Natural killer cell (primary cell): ENCODE data around the gene GOLGA2. TPM values are rescaled to one million over a fixed set of nuclear protein-coding genes. Genes with fewer than 3 reads are reported as not detected.

Experiments used
- ATAC-seq, 3 donors: fragments of 150-1000 bp in 2 of 3; fragments of 200-7000 bp in 1 of 3; cut with Tn5 transposase; 1 replicate in 1 of 3; 2 replicates in 2 of 3; pipeline ENCODE4 v1.10.0; 2021; ENCODE audit warnings: mild to moderate bottlenecking in 2 of 3, moderate library complexity in 2 of 3
- DNase-seq, 2 donors: peaks; one replicate each; pipeline versions ENCODE4 v3.0.0 to v3.0.0-alpha.2; 2013 to 2021; ENCODE audit warnings: mixed read lengths in 1 of 2
- H3K27ac ChIP-seq: one replicate; pipeline ENCODE4 v1.5.1; 2013; ENCODE audit warnings: mild to moderate bottlenecking, low read length
- H3K27me3 ChIP-seq: one replicate; pipeline ENCODE4 v1.6.1; 2013; ENCODE audit warnings: low read length; ENCODE audit not compliant: control insufficient read depth, insufficient read depth
- H3K36me3 ChIP-seq: one replicate; pipeline ENCODE4 v1.6.1; 2013; ENCODE audit warnings: low read length; ENCODE audit not compliant: control insufficient read depth, insufficient read depth
- H3K4me1 ChIP-seq: one replicate; pipeline ENCODE4 v1.6.1; 2013; ENCODE audit warnings: low read length; ENCODE audit not compliant: control insufficient read depth, insufficient read depth
- H3K4me3 ChIP-seq: one replicate; pipeline ENCODE4 v1.5.1; 2013; ENCODE audit warnings: low read length
- H3K9me3 ChIP-seq: one replicate; pipeline ENCODE4 v1.6.1; 2013; ENCODE audit warnings: low read length; ENCODE audit not compliant: control insufficient read depth, insufficient read depth
- H3K27ac Mint-ChIP-seq, 2 donors: one replicate each; pipeline ENCODE4 v1.8.0; 2022; ENCODE audit warnings: mild to moderate bottlenecking in 2 of 2, mixed read lengths in 2 of 2, moderate library complexity in 1 of 2
- H3K27me3 Mint-ChIP-seq, 2 donors: one replicate each; pipeline ENCODE4 v1.8.0; 2022; ENCODE audit warnings: low read depth in 2 of 2, mixed read lengths in 2 of 2
- H3K36me3 Mint-ChIP-seq: one replicate; pipeline ENCODE4 v1.8.0; 2022; ENCODE audit warnings: mixed read lengths
- H3K4me1 Mint-ChIP-seq, 2 donors: one replicate each; pipeline ENCODE4 v1.8.0; 2022; ENCODE audit warnings: mixed read lengths in 2 of 2
- H3K4me3 Mint-ChIP-seq: one replicate; pipeline ENCODE4 v1.8.0; 2022; ENCODE audit warnings: mild to moderate bottlenecking, moderate library complexity, mixed read lengths
- H3K9me3 Mint-ChIP-seq, 2 donors: one replicate each; pipeline ENCODE4 v1.8.0; 2022; ENCODE audit warnings: mixed read lengths in 2 of 2
- WGBS: methylation state at CpG from one replicate; pipeline ENCODE4 v1.1.7; 2013; ENCODE audit warnings: missing lambda C conversion rate; ENCODE audit not compliant: insufficient coverage; 5-methylcytosine and 5-hydroxymethylcytosine counted together
- intact Hi-C: fragments of 100-400 bp; cut with micrococcal nuclease; formaldehyde crosslinking; loops from one replicate; pipeline ENCODE4 v1.14.2; 2022
- total RNA-seq, 4 donors: library from RNA; stranded (reverse); fragments of 120-200 nt in 1 of 4; gene quantifications; one replicate each; pipeline versions ENCODE4 v1.2.3 to v1.2.4, GENCODE V29; 2013 to 2022
- TF ChIP-seq, protein P1 (sequence below): fragments of 200-600 bp; IDR thresholded peaks from one replicate; pipeline ENCODE4 v1.8.0; 2022; ENCODE audit warnings: antibody characterized with exemption

Gene GOLGA2
- total RNA-seq, 3 donors from 2014 or later (not counting 1 experiment from before 2014, with no cell fraction given), result 78.0 to 101 (median 90.9) TPM

DNA sequence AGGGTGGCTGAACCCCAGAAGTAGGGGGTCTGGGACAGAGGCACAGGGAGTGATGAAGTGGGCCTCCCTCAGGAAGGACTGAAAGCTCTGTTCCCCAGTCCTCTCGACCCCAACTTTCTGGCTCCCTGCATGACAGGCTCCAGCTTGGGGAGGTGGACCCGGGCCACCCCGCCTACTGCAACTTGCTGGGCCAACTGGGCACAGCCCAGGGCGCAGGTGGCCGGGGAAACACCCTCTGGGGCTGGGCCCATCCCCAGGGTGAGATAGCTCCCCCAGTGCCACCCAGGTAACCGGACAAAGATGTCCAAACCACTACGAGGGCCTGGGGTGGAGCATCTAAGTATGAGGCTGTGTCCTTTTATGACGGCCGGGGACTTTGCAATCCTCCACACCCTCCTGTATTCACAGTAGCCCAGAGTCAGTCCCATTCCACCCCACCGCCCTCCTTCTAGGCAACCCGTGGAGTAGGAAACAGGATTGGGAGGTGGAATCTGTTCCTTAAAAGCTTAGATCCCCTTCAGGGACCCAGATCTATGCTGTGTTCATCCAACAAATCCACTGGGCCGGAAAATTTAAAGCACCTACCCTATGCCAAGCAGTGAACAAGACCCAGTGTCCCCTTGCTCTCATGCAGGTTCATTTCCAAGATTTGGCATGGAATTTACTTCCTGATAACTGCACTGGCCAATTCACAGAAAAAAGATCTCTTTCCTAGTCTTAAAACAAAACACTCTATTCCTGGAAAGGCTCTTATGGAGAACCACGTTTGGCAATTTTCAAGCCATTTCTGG is 52.7 kb downstream of the GOLGA2 start:
- no peaks in the 10 kb centered on the region for H3K27me3 ChIP-seq
- DNase-seq (no peak), ATAC-seq (no peak)
- no peak overlapping the region for H3K27ac ChIP-seq
- intact Hi-C loops, result no loop called here
- H3K36me3 ChIP-seq, result no peaks in the 10 kb centered on the region
- 84% methylated on average over 12 of the region's 13 CpGs for WGBS
- Mint-ChIP-seq H3K9me3 (no peaks in the 10 kb centered on the region), H3K36me3 (no peaks in the 10 kb centered on the region), H3K4me3 (no peak overlapping the region), H3K27me3 (no peaks in the 10 kb centered on the region), H3K4me1 (peaks cover 9 to 11% of the 10 kb centered on the region in 2 donors), H3K27ac (no peak overlapping the region)
- no peak overlapping the region for H3K4me3 ChIP-seq
- peaks cover 13% of the 10 kb centered on the region for H3K4me1 ChIP-seq
- TF ChIP-seq, protein P1, sequence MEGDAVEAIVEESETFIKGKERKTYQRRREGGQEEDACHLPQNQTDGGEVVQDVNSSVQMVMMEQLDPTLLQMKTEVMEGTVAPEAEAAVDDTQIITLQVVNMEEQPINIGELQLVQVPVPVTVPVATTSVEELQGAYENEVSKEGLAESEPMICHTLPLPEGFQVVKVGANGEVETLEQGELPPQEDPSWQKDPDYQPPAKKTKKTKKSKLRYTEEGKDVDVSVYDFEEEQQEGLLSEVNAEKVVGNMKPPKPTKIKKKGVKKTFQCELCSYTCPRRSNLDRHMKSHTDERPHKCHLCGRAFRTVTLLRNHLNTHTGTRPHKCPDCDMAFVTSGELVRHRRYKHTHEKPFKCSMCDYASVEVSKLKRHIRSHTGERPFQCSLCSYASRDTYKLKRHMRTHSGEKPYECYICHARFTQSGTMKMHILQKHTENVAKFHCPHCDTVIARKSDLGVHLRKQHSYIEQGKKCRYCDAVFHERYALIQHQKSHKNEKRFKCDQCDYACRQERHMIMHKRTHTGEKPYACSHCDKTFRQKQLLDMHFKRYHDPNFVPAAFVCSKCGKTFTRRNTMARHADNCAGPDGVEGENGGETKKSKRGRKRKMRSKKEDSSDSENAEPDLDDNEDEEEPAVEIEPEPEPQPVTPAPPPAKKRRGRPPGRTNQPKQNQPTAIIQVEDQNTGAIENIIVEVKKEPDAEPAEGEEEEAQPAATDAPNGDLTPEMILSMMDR, result no peak
- H3K9me3 ChIP-seq, result no peaks in the 10 kb centered on the region

DNA sequence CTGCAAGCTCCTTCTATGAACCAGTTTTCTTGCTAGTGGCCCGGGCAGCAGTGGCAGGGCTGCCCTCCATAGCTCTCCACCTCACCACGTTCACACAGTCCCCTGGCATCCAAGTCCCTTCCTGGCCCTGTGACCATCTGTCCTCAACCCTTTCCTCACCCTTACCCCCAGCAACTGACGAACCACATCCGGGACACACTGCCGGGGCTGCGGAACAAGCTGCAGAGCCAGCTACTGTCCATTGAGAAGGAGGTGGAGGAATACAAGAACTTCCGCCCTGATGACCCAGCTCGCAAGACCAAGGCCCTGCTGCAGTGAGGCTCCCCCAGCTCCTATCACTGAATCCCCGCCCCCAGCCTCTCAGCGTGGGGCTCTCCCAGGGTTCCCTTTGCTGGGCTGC is 53.8 kb downstream of the GOLGA2 start:
- Mint-ChIP-seq H3K4me3 (no peak overlapping the region), H3K27ac (no peak overlapping the region), H3K9me3 (no peaks in the 10 kb centered on the region), H3K27me3 (no peaks in the 10 kb centered on the region), H3K4me1 (peaks cover 11 to 12% of the 10 kb centered on the region in 2 donors), H3K36me3 (no peaks in the 10 kb centered on the region)
- WGBS, result 90% methylated on average over 10 of the region's 10 CpGs
- TF ChIP-seq, protein P1, result no peak
- Histone ChIP-seq H3K27ac (no peak overlapping the region), H3K36me3 (no peaks in the 10 kb centered on the region), H3K27me3 (no peaks in the 10 kb centered on the region), H3K4me1 (peaks cover 17% of the 10 kb centered on the region), H3K9me3 (no peaks in the 10 kb centered on the region), H3K4me3 (no peak overlapping the region)
- DNase-seq, result no peak
- ATAC-seq, result no peak
- intact Hi-C loops, result no loop called here

DNA sequence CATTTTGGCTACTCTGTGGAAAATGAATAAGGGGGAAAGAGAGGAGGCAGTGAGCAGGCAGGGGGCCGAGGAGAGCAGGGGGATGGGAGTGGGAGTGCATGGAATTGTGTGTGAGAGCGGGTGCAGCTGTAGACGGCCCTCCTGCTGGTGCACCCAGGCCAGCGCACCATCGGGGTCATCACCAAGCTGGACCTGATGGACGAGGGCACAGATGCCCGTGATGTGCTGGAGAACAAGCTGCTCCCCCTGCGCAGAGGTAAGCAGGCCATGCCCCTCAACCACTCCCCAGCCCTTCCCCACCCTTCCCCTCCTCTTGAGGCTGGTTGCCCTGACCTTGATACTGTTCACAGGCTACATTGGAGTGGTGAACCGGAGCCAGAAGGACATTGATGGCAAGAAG is 56.0 kb downstream of the GOLGA2 start:
- no peak overlapping the region for H3K4me3 Mint-ChIP-seq
- Histone ChIP-seq H3K9me3 (no peaks in the 10 kb centered on the region), H3K4me1 (peaks cover 17% of the 10 kb centered on the region), H3K27me3 (no peaks in the 10 kb centered on the region), H3K4me3 (no peak overlapping the region), H3K27ac (no peak overlapping the region), H3K36me3 (no peaks in the 10 kb centered on the region)
- no peaks in the 10 kb centered on the region for H3K9me3 Mint-ChIP-seq
- intact Hi-C loops, result no loop called here
- H3K36me3 Mint-ChIP-seq, result no peaks in the 10 kb centered on the region
- TF ChIP-seq, protein P1, result no peak
- H3K27ac Mint-ChIP-seq, result no peak overlapping the region
- DNase-seq, result no peak
- ATAC-seq, result no peak
- H3K27me3 Mint-ChIP-seq, result no peaks in the 10 kb centered on the region
- peaks cover 11 to 12% of the 10 kb centered on the region in 2 donors for H3K4me1 Mint-ChIP-seq
- 89% methylated on average over 9 of the region's 9 CpGs for WGBS
